T-cell (primary cell): ENCODE data around the gene CT45A3. TPM values are rescaled to one million over a fixed set of nuclear protein-coding genes. Genes with fewer than 3 reads are reported as not detected.
"Not testable (repeated sequence)": the region's sequence is repeated elsewhere in the genome, so short reads cannot be mapped to it uniquely, and the experiment has no call there.

ENCODE experiments used
- ATAC-seq, 4 experiments: fragments of 200-7000 bp in 3 of 4; fragments of 150-1000 bp in 1 of 4; cut with Tn5 transposase; replicated peaks in 1 of 4; 1 replicate in 3 of 4; 2 replicates in 1 of 4; pipeline ENCODE4 v1.10.0; 2021; ENCODE audit warnings: moderate library complexity in 3 of 4, mild to moderate bottlenecking in 2 of 4, moderate number of reproducible peaks in 1 of 4
- CTCF ChIA-PET, 2 donors: fragments of 300-600 bp; sonication (Branson Sonifier 250); formaldehyde crosslinking; loops; one replicate each; lab custom pipeline; 2022; ENCODE audit warnings: antibody characterized with exemption in 2 of 2; lab: Charles Lee
- POLR2A ChIA-PET, 2 donors: fragments of 300-600 bp; sonication (Branson Sonifier 250); formaldehyde crosslinking; loops; one replicate each; lab custom pipeline; 2022; ENCODE audit warnings: antibody characterized with exemption in 2 of 2; lab: Charles Lee
- DNase-seq, 35 experiments: peaks; one replicate each; pipeline versions ENCODE4 v3.0.0 to v3.0.0-alpha.2; 2013 to 2023
- H3K27ac ChIP-seq: one replicate; pipeline ENCODE4 v1.5.1; 2013; ENCODE audit warnings: low read length
- H3K27me3 ChIP-seq, 2 experiments: replicated peaks in 1 of 2; 1 replicate in 1 of 2; 2 replicates in 1 of 2; pipeline versions ENCODE4 v1.6.1 to v1.7.0; 2013; ENCODE audit warnings: low read length in 1 of 2, mixed read lengths in 1 of 2; ENCODE audit not compliant: control insufficient read depth in 2 of 2, insufficient read depth in 2 of 2; ENCODE audit errors: extremely low read depth in 1 of 2
- H3K36me3 ChIP-seq, 2 donors: 1 replicate in 1 of 2; 2 replicates in 1 of 2; pipeline versions ENCODE4 v1.6.1 to v1.7.0; 2013; ENCODE audit warnings: low read length in 1 of 2; ENCODE audit not compliant: control insufficient read depth in 2 of 2, insufficient read depth in 1 of 2; ENCODE audit errors: extremely low read depth in 1 of 2
- H3K4me1 ChIP-seq, 2 experiments: 1 replicate in 1 of 2; 2 replicates in 1 of 2; pipeline versions ENCODE4 v1.6.1 to v1.7.0; 2013; ENCODE audit warnings: low read length in 2 of 2, mixed read lengths in 1 of 2; ENCODE audit not compliant: insufficient read depth in 2 of 2, control insufficient read depth in 1 of 2; ENCODE audit errors: extremely low read depth in 1 of 2
- H3K4me3 ChIP-seq, 2 donors: 1 replicate in 1 of 2; 2 replicates in 1 of 2; pipeline versions ENCODE4 v1.5.1 to v1.7.0; 2013; ENCODE audit warnings: mild to moderate bottlenecking in 2 of 2, low read length in 1 of 2, moderate library complexity in 1 of 2; ENCODE audit not compliant: control insufficient read depth in 1 of 2; ENCODE audit errors: extremely low read depth in 1 of 2
- H3K9me3 ChIP-seq: 2 replicates; pipeline ENCODE4 v1.7.0; 2013
- H3K27ac Mint-ChIP-seq, 2 donors: one replicate each; pipeline ENCODE4 v1.8.0; 2020 to 2021; ENCODE audit warnings: mild to moderate bottlenecking in 2 of 2, mixed read lengths in 2 of 2
- H3K27me3 Mint-ChIP-seq, 2 donors: one replicate each; pipeline ENCODE4 v1.8.0; 2021 to 2022; ENCODE audit warnings: mixed read lengths in 2 of 2
- H3K36me3 Mint-ChIP-seq: one replicate; pipeline ENCODE4 v1.8.0; 2021; ENCODE audit warnings: mixed read lengths
- H3K4me1 Mint-ChIP-seq, 3 donors: one replicate each; pipeline ENCODE4 v1.8.0; 2020 to 2022; ENCODE audit warnings: mixed read lengths in 3 of 3, mild to moderate bottlenecking in 1 of 3
- H3K4me3 Mint-ChIP-seq, 3 donors: one replicate each; pipeline ENCODE4 v1.8.0; 2020 to 2022; ENCODE audit warnings: mild to moderate bottlenecking in 3 of 3, mixed read lengths in 3 of 3, moderate library complexity in 3 of 3
- H3K9me3 Mint-ChIP-seq, 3 donors: one replicate each; pipeline ENCODE4 v1.8.0; 2020 to 2022; ENCODE audit warnings: mixed read lengths in 3 of 3
- WGBS: methylation state at CpG from one replicate; pipeline ENCODE4 v1.1.5; 2013; ENCODE audit warnings: missing lambda C conversion rate; ENCODE audit not compliant: insufficient coverage; 5-methylcytosine and 5-hydroxymethylcytosine counted together
- total RNA-seq, 35 experiments: library from RNA in 6 of 35; stranded (reverse) in 6 of 35; fragments of 120-200 nt in 1 of 35; gene quantifications; one replicate each; pipeline versions ENCODE4 v1.2.1 to v1.2.4 and lab custom pipeline; 2013 to 2026

The CT45A3 gene, protein sequence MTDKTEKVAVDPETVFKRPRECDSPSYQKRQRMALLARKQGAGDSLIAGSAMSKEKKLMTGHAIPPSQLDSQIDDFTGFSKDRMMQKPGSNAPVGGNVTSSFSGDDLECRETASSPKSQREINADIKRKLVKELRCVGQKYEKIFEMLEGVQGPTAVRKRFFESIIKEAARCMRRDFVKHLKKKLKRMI
- total RNA-seq (not detected), total RNA-seq (lab: John Stamatoyannopoulos, UW) (0 reads per million in 29 experiments)
- not detected for total RNA-seq (2013)

DNA sequence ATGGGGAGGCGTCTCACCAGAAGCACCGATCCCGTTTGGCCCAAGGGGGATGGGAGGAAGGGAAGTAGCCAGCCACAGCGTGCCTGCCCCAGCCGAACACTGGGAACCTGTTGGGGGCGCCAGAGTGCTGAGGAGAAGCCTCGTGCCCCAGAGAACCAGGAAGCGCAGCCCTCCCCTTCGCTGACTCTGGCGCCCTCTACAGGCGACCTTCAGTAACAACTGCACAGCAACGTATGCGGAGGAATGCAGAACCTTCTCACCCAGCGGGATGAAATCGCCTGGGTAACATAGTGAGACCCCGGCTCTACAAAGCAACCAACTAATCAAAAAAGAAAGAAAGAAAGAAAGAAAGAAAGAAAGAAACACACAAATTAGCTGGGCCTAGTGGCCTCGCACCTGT is at the start of gene CT45A3:
TSS of gene CT45A3 (minus strand) at position 101 of the 400 bp plus-strand sequence. CDS start 3,747 bp downstream, outside the sequence.
- H3K4me1 ChIP-seq, H3K36me3 Mint-ChIP-seq, H3K4me3 Mint-ChIP-seq, H3K36me3 ChIP-seq, H3K4me1 Mint-ChIP-seq, H3K9me3 ChIP-seq, DNase-seq, H3K27ac ChIP-seq, H3K27me3 ChIP-seq, H3K27ac Mint-ChIP-seq, H3K9me3 Mint-ChIP-seq, CTCF ChIA-PET, H3K27me3 Mint-ChIP-seq, POLR2A ChIA-PET, ATAC-seq, H3K4me3 ChIP-seq: not testable (repeated sequence)
- no CpG with 5 or more reads among the region's 17 CpGs for WGBS

DNA sequence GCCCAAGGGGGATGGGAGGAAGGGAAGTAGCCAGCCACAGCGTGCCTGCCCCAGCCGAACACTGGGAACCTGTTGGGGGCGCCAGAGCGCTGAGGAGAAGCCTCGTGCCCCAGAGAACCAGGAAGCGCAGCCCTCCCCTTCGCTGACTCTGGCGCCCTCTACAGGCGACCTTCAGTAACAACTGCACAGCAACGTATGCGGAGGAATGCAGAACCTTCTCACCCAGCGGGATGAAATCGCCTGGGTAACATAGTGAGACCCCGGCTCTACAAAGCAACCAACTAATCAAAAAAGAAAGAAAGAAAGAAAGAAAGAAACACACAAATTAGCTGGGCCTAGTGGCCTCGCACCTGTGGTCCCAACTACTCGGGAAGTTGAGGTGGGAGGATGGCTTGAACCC is 34.7 kb upstream of the CT45A3 start, which contains the start of gene CT45A6:
TSS of gene CT45A6 (minus strand) at position 101 of the 400 bp plus-strand sequence. CDS start 3,794 bp downstream, outside the sequence.
- POLR2A ChIA-PET, ATAC-seq, H3K27me3 Mint-ChIP-seq, H3K27me3 ChIP-seq, DNase-seq, H3K4me1 ChIP-seq, H3K36me3 ChIP-seq, H3K36me3 Mint-ChIP-seq, H3K27ac Mint-ChIP-seq, CTCF ChIA-PET, H3K4me1 Mint-ChIP-seq, H3K4me3 ChIP-seq, H3K9me3 ChIP-seq, H3K9me3 Mint-ChIP-seq, H3K4me3 Mint-ChIP-seq, H3K27ac ChIP-seq: not testable (repeated sequence)
- no CpG with 5 or more reads among the region's 16 CpGs for WGBS

DNA sequence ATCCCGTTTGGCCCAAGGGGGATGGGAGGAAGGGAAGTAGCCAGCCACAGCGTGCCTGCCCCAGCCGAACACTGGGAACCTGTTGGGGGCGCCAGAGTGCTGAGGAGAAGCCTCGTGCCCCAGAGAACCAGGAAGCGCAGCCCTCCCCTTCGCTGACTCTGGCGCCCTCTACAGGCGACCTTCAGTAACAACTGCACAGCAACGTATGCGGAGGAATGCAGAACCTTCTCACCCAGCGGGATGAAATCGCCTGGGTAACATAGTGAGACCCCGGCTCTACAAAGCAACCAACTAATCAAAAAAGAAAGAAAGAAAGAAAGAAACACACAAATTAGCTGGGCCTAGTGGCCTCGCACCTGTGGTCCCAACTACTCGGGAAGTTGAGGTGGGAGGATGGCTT is 17.4 kb upstream of the CT45A3 start, which contains the start of gene CT45A5:
TSS of gene CT45A5 (minus strand) at position 101 of the 400 bp plus-strand sequence. CDS start 3,774 bp downstream, outside the sequence.
- H3K27ac ChIP-seq, H3K36me3 Mint-ChIP-seq, H3K9me3 Mint-ChIP-seq, H3K36me3 ChIP-seq, H3K4me1 ChIP-seq, H3K27me3 Mint-ChIP-seq, H3K4me1 Mint-ChIP-seq, ATAC-seq, H3K27ac Mint-ChIP-seq, DNase-seq, POLR2A ChIA-PET, H3K9me3 ChIP-seq, H3K27me3 ChIP-seq, CTCF ChIA-PET, H3K4me3 ChIP-seq, H3K4me3 Mint-ChIP-seq: not testable (repeated sequence)
- WGBS = no CpG with 5 or more reads among the region's 16 CpGs

DNA sequence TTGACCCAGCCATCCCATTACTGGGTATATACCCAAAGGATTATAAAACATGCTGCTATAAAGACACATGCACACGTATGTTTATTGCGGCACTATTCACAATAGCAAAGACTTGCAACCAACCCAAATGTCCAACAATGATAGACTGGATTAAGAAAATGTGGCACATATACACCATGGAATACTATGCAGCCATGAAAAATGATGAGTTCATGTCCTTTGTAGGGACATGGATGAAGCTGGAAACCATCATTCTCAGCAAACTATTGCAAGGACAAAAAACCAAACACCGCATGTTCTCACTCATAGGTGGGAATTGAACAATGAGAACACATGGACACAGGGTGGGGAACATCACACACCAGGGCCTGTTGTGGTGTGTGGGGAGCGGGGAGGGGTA is 23.3 kb downstream of the CT45A3 start:
- H3K4me1 Mint-ChIP-seq, H3K9me3 ChIP-seq, H3K9me3 Mint-ChIP-seq, H3K36me3 Mint-ChIP-seq, DNase-seq, H3K4me3 ChIP-seq, H3K27ac ChIP-seq, H3K27ac Mint-ChIP-seq, H3K36me3 ChIP-seq, ATAC-seq, H3K4me3 Mint-ChIP-seq, H3K4me1 ChIP-seq, H3K27me3 ChIP-seq, CTCF ChIA-PET, POLR2A ChIA-PET: not testable (repeated sequence)
- H3K27me3 Mint-ChIP-seq = peaks cover 0 to 16% of the 10 kb centered on the region in 2 donors
- whole genome bisulfite sequencing = no CpG with 5 or more reads among the region's 4 CpGs

DNA sequence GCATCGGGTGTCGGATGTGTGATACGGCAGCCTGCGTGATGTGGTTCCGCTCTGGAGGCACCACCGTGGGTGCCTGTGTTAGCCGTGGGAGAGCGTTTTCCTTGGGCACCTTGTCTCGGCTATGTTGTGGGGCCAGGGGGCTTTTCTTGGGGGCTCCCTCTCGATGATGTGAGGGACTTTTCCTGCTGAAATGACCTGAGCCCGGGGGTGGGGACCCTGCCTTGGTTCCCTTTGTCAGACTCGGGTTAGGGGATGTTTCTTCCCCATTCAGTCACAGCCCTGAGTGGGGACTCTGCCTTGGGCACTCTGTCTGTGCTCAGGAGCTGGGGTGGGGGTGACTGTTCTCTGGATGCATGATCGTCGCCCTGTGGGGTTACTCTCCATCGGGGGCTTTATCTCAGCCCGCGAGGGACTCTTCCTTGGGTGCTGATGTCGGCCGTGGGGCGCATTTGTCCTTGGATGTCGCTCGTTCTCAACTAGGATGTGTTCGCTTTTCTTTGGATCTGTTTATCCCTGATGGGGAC is 26.7 kb downstream of the CT45A3 start:
- POLR2A ChIA-PET = no interaction called here
- Mint-ChIP-seq H3K27ac (no peak overlapping the region), H3K4me1 (peaks cover 0 to 2% (median 0%) of the 10 kb centered on the region in 3 donors), H3K4me3 (no peak overlapping the region), H3K9me3 (no peaks in the 10 kb centered on the region), H3K27me3 (peaks cover 0 to 14% of the 10 kb centered on the region in 2 donors), H3K36me3 (no peaks in the 10 kb centered on the region)
- Histone ChIP-seq H3K36me3 (no peaks in the 10 kb centered on the region), H3K9me3 (no peaks in the 10 kb centered on the region), H3K4me3 (no peak overlapping the region), H3K27me3 (no peaks in the 10 kb centered on the region), H3K4me1 (no peaks in the 10 kb centered on the region), H3K27ac (no peak overlapping the region)
- no peak for ATAC-seq
- no CpG with 5 or more reads among the region's 23 CpGs for WGBS
- CTCF ChIA-PET = no interaction called here
- DNase-seq = no peak

DNA sequence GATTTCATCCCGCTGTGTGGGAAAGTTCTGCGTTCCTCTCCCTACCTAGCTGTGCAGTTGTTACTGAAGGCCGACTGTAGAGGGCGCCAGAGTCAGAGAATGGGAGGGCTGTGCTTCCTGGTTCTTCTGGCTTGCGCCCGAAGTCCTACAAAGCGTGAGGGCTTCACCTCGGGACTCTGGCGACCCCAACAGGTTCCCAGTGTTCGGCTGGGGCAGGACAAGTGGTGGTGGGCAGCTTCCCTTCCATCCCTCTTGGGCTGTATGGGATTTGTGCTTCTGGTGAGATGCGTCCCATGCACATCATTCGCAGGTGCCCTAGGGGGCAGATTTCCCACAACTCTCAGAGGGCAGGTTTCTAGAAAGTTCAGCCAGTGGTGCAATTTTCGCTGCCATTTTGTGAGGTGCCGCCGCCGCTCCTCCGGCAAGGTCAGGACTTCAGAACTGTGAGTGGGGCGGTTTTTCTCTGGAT is 27.3 kb downstream of the CT45A3 start:
- H3K4me3 ChIP-seq = no peak overlapping the region
- Mint-ChIP-seq H3K9me3 (no peaks in the 10 kb centered on the region), H3K27me3 (peaks cover 0 to 12% of the 10 kb centered on the region in 2 donors), H3K4me3 (no peak overlapping the region), H3K4me1 (peaks cover 0 to 2% (median 0%) of the 10 kb centered on the region in 3 donors), H3K27ac (no peak overlapping the region), H3K36me3 (no peaks in the 10 kb centered on the region)
- peak in 28 of 35 experiments; percentile 2 to 48 (median 20) for DNase-seq
- 36% methylated on average over 9 of the region's 18 CpGs for WGBS
- H3K27ac ChIP-seq = no peak overlapping the region
- ChIA-PET POLR2A (no interaction called here), CTCF (no interaction called here)
- no peaks in the 10 kb centered on the region for H3K9me3 ChIP-seq
- no peaks in the 10 kb centered on the region for H3K4me1 ChIP-seq
- no peaks in the 10 kb centered on the region for H3K36me3 ChIP-seq
- no peaks in the 10 kb centered on the region for H3K27me3 ChIP-seq
- ATAC-seq = peak in 3 of 4 experiments; percentile 34 to 54 (median 53)
